ENCODE data around the gene ITGB2. TPM values are rescaled to one million over a fixed set of nuclear protein-coding genes. Genes with fewer than 3 reads are reported as not detected.
"Not testable (repeated sequence)": the region's sequence is repeated elsewhere in the genome, so short reads cannot be mapped to it uniquely, and the experiment has no call there.

The ITGB2 gene
- total RNA-seq, 1 donor from 2014 or later: 468 TPM

DNA sequence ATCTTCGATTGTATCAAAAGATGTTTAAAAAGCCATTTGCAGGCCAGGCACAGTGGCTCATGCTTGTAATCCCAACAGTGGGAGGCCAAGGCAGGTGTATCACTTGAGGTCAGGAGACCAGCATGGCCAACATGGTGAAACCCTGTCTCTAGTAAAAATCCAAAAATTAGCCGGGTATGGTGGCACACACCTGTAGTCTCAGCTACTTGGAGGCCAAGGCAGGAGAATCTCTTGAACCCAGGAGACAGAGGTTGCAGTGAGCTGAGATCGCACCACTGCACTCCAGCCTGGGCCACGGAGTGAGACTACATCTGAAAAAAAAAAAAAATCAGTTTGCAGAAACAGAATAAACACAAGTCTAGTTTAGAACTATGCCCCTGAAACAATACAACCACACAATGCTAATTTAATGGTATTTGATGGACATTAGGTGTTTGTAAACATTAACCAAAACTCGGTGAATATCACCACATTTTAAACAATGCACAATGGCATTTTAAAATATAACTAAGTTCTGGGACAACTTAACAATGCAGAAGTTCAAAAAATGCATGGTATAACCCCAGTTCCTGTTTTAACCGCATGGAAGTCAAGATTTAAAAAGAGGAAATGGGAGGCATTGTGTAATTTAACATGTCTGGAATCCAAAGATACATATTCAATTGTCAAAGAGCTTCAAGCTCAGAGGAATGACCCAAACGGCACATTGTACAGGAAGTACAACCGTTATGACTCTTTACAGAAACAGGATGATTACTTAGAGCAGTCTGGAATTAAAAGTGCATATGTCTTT lies 40.1 kb downstream of the ITGB2 start:
- Histone ChIP-seq H3K27me3 (ENCODE audit: low read depth) (no peaks in the 10 kb centered on the region), H3K4me1 (peaks cover 64% of the 10 kb centered on the region), H3K27ac (peak overlapping the region; percentile 74), H3K9me3 (no peaks in the 10 kb centered on the region), H3K36me3 (no peaks in the 10 kb centered on the region), H3K4me3 (no peak overlapping the region)
- ATAC-seq (peak; percentile 43 to 55), DNase-seq (no peak)
- TF ChIP-seq, protein P1, sequence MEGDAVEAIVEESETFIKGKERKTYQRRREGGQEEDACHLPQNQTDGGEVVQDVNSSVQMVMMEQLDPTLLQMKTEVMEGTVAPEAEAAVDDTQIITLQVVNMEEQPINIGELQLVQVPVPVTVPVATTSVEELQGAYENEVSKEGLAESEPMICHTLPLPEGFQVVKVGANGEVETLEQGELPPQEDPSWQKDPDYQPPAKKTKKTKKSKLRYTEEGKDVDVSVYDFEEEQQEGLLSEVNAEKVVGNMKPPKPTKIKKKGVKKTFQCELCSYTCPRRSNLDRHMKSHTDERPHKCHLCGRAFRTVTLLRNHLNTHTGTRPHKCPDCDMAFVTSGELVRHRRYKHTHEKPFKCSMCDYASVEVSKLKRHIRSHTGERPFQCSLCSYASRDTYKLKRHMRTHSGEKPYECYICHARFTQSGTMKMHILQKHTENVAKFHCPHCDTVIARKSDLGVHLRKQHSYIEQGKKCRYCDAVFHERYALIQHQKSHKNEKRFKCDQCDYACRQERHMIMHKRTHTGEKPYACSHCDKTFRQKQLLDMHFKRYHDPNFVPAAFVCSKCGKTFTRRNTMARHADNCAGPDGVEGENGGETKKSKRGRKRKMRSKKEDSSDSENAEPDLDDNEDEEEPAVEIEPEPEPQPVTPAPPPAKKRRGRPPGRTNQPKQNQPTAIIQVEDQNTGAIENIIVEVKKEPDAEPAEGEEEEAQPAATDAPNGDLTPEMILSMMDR (IDR thresholded peaks at IDR 0.05): no peak
- intact Hi-C loops (cut with DNase I): no loop called here

DNA sequence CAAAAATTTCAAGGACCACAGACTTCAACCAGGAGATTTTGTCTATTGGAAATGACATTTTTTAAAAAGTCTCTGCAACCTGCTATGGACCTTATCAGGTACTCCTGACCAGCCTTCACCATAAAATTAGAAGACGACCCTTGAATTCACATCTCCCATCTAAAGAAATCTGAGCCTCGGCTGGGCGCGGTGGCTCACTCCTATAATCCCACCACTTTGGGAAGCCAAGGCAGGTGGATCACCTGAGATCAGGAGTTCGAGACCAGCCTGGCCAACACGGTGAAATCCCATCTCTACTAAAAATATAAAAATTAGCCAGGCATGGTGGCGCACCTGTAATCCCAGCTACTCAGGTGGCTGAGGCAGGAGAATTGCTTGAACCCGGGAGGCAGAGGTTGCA lies 41.5 kb downstream of the ITGB2 start:
- ATAC-seq; H3K4me3 ChIP-seq; intact Hi-C loops (cut with DNase I); H3K36me3 ChIP-seq; DNase-seq; H3K27me3 ChIP-seq (ENCODE audit: low read depth); H3K9me3 ChIP-seq: not testable (repeated sequence)
- Histone ChIP-seq H3K27ac (peak overlapping the region; percentile 74), H3K4me1 (peaks cover 73% of the 10 kb centered on the region)

DNA sequence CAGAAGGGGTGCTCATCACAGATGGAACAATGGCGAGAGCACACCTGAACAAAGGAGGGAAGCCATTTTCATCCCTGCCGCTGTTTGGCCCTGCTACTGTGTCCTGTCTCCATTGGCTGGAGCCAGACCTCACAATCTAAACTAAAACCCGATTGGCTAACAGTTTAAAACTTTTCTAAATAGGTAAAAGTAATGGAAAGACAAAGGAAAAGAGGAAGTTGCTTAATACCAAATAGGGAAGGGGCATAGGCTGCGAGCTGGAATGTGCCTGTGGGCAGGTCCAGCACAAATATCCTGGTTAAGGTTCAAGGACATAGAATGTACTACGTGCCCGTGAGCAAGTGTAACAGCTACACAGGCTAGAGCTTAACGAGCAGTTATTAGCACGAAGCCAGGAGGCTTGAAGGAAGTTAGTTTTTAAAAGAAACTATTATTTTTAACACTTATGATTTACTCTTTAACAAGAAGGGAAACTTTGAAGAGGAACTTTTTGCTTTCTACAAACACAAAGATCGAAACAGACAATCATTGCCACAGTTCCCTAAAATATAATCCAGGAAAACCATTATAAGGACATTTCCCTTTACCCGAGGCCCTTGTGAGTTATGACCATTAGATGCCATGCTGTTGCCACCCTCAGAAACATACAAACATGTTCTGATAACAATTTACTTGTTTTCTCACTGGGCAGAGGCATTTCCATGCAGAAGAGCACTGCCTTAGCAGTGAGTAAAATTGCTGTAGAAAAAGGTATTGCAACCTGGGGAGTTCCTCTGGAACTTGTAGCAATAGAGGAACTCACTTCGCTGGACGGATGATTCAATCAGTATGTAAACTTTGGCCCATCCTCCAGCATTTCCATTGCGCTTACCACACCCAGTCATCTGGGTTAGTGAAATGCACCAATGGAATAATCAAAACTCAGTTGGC lies 42.4 kb downstream of the ITGB2 start:
- intact Hi-C loops (cut with DNase I): no loop called here
- Histone ChIP-seq H3K4me1 (peaks cover 73% of the 10 kb centered on the region), H3K27ac (peak overlapping the region; percentile 74), H3K36me3 (no peaks in the 10 kb centered on the region), H3K4me3 (no peak overlapping the region), H3K9me3 (no peaks in the 10 kb centered on the region), H3K27me3 (ENCODE audit: low read depth) (no peaks in the 10 kb centered on the region)
- ATAC-seq: no peak
- TF ChIP-seq, protein P1 (IDR thresholded peaks at IDR 0.05): no peak
- no peak for DNase-seq

DNA sequence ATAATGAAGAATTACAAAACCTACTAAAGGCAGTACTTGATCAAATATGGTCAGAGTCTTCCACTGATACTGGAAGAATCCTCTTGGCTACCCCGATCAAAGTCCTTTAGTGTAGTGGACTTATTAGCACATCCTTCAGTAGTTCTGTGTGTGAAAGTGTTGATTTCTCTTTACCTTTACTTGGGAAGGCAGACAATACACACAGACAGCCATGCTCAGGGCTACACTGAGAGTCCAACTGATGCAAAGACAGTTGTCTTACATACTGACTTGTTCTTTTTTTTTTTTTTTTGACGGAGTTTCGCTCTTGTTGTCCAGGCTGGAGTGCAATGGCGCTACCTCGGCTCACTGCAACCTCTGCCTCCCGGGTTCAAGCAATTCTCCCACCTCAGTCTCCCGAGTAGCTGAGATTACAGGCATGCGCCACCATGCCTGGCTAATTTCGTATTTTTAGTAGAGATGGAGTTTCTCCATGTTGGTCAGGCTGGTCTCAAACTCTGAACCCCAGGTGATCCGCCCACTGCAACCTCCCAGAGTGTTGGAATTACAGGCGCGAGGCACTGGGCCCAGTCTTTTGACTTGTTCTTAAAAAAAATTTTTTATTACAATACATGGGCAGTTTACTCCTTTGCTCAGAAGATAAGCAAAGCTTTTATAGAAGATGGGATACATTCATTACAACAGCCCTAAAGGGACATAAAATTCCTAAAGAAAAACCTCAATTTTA lies 43.7 kb downstream of the ITGB2 start:
- TF ChIP-seq, protein P1 (IDR thresholded peaks at IDR 0.05): no peak
- H3K4me1 ChIP-seq: peaks cover 72% of the 10 kb centered on the region
- peak overlapping the region; percentile 5 for H3K27ac ChIP-seq
- H3K27me3 ChIP-seq (ENCODE audit: low read depth): no peaks in the 10 kb centered on the region
- DNase-seq: no peak
- ATAC-seq: no peak
- H3K9me3 ChIP-seq: no peaks in the 10 kb centered on the region
- no peaks in the 10 kb centered on the region for H3K36me3 ChIP-seq
- no peak overlapping the region for H3K4me3 ChIP-seq
- intact Hi-C loops (cut with DNase I): no loop called here

DNA sequence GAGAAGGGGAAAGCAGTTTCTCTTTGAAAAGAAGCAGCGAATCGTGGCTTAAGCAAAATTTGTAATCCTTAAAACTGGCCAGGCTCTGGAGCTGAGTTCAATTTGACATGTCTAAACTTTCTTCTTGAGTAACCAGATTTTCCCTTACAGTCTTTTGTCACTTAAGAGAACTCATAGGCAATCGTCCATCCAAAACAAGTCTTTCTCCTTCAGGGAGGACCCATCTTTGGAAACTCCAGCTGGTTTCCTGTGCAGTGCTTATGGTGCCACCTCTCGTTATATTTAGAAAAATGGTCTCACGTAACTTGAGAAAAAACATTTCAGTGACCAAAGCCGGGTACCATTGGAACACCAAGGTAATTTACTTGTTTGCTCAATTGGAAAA lies 45.4 kb downstream of the ITGB2 start:
- DNase-seq: no peak
- TF ChIP-seq, protein P1 (IDR thresholded peaks at IDR 0.05): no peak
- H3K27ac ChIP-seq: peak overlapping the region; percentile 98
- H3K9me3 ChIP-seq: no peaks in the 10 kb centered on the region
- peaks cover 72% of the 10 kb centered on the region for H3K4me1 ChIP-seq
- intact Hi-C loops (cut with DNase I): no loop called here
- no peak for ATAC-seq
- H3K4me3 ChIP-seq: peak overlapping the region; percentile 79
- H3K27me3 ChIP-seq (ENCODE audit: low read depth): no peaks in the 10 kb centered on the region
- H3K36me3 ChIP-seq: no peaks in the 10 kb centered on the region

Data from lower lobe of right lung (tissue), 2 donors.